A549 (cell line): Measurements from ENCODE around the gene FGF23. TPM values are rescaled to one million over a fixed set of nuclear protein-coding genes. Genes with fewer than 3 reads are reported as not detected.

Experiments used
- ATAC-seq, 2 experiments: fragments of 200-7000 bp in 1 of 2; fragments of >200 bp in 1 of 2; cut with Nextera tagmentation in 1 of 2; cut with Tn5 transposase in 1 of 2; 3 replicates each; pipeline versions ENCODE4 v1.8.0 to v1.9.1; 2018 to 2020; ENCODE audit warnings: mild to moderate bottlenecking in 1 of 2, moderate library complexity in 1 of 2
- CTCF ChIA-PET: fragments of 300-600 bp; sonication (Branson Sonifier 250); formaldehyde crosslinking; extraction: SDS; loops from one replicate; lab custom pipeline; 2021; ENCODE audit warnings: antibody characterized with exemption, inconsistent platforms; lab: Yijun Ruan, JAX
- POLR2A ChIA-PET: fragments of 350-600 bp; formaldehyde crosslinking; extraction: SDS; loops from one replicate; lab custom pipeline; 2021; ENCODE audit warnings: antibody characterized with exemption, inconsistent platforms; lab: Yijun Ruan, JAX
- DNase-seq, 2 experiments: peaks; one replicate each; pipeline versions ENCODE4 v3.0.0 to v3.0.0-alpha.2; 2011 to 2016; ENCODE audit warnings: low read depth in 1 of 2, low spot score in 1 of 2
- FAIRE-seq: peaks from 2 replicates; lab custom pipeline; 2011; peaks lifted over from hg19 to GRCh38; lab: Jason Lieb, UNC
- H3K27ac ChIP-seq, 2 experiments: fragments of >200 bp; sonication (Bioruptor Twin); formaldehyde crosslinking; 3 replicates each; pipeline ENCODE4 v1.5.1; 2016 to 2017
- H3K4me1 ChIP-seq: fragments of >200 bp; sonication (Bioruptor Twin); formaldehyde crosslinking; 3 replicates; pipeline ENCODE4 v1.6.1; 2016
- H3K4me2 ChIP-seq: fragments of >200 bp; sonication (Bioruptor Twin); formaldehyde crosslinking; 3 replicates; pipeline ENCODE4 v1.6.1; 2016
- H3K4me3 ChIP-seq: fragments of >200 bp; sonication (Bioruptor Twin); formaldehyde crosslinking; 3 replicates; pipeline ENCODE4 v1.5.1; 2016
- H3K9me3 ChIP-seq: fragments of >200 bp; sonication (Bioruptor Twin); formaldehyde crosslinking; 3 replicates; pipeline ENCODE4 v1.6.1; 2016
- CBX2 ChIP-seq: fragments of 200-600 bp; sonication (generic); IDR thresholded peaks from 2 replicates; pipeline ENCODE4 v1.6.1; 2016; ENCODE audit warnings: low read depth, mild to moderate bottlenecking, borderline replicate concordance
- CHD4 ChIP-seq: fragments of 200-600 bp; sonication (generic); IDR thresholded peaks from 2 replicates; pipeline ENCODE4 v1.6.1; 2016; ENCODE audit warnings: antibody characterized with exemption, mild to moderate bottlenecking, borderline replicate concordance
- CTCF ChIP-seq: fragments of >200 bp; sonication (Bioruptor Twin); formaldehyde crosslinking; IDR thresholded peaks from 3 replicates; pipeline ENCODE4 v1.5.1; 2016
- ELK1 ChIP-seq: fragments of 150-350 bp; IDR thresholded peaks from 2 replicates; pipeline ENCODE4 v1.6.1; 2014; ENCODE audit warnings: low read depth, mild to moderate bottlenecking, low read length
- EP300 ChIP-seq, 2 experiments: fragments of >200 bp; sonication (Bioruptor Twin); formaldehyde crosslinking; IDR thresholded peaks; 2 replicates in 1 of 2; 3 replicates in 1 of 2; pipeline ENCODE4 v1.6.1; 2016 to 2017
- ESRRA ChIP-seq: fragments of 150-350 bp; IDR thresholded peaks from 2 replicates; pipeline ENCODE4 v1.6.1; 2014; ENCODE audit warnings: mild to moderate bottlenecking, low read length, borderline replicate concordance
- FOXS1 ChIP-seq: fragments of 250-450 bp; sonication (Bioruptor Pico); IDR thresholded peaks from 2 replicates; pipeline ENCODE4 v1.5.0; 2020; ENCODE audit warnings: mild to moderate bottlenecking, moderate library complexity
- HEYL ChIP-seq: fragments of 250-450 bp; sonication (Bioruptor Pico); IDR thresholded peaks from 2 replicates; pipeline ENCODE4 v1.8.0; 2021; ENCODE audit warnings: mild to moderate bottlenecking, moderate library complexity
- HOXA7 ChIP-seq: fragments of 250-450 bp; sonication (Bioruptor Pico); IDR thresholded peaks from 2 replicates; pipeline ENCODE4 v1.5.0; 2020; ENCODE audit warnings: mild to moderate bottlenecking, moderate library complexity
- HOXB13 ChIP-seq: fragments of 250-450 bp; sonication (Bioruptor Pico); IDR thresholded peaks from 2 replicates; pipeline ENCODE4 v1.5.0; 2020; ENCODE audit warnings: low read depth, mild to moderate bottlenecking, moderate library complexity
- HOXB5 ChIP-seq: fragments of 250-450 bp; sonication (Bioruptor Pico); IDR thresholded peaks from 2 replicates; pipeline ENCODE4 v1.5.0; 2020; ENCODE audit warnings: mild to moderate bottlenecking, moderate library complexity
- KDM1A ChIP-seq: fragments of 200-600 bp; sonication (generic); IDR thresholded peaks from 2 replicates; pipeline ENCODE4 v1.6.1; 2016; ENCODE audit warnings: low read depth, mild to moderate bottlenecking
- KDM5A ChIP-seq: fragments of 200-600 bp; sonication (generic); IDR thresholded peaks from 2 replicates; pipeline ENCODE4 v1.6.1; 2016; ENCODE audit warnings: antibody characterized with exemption, mild to moderate bottlenecking
- NFE2L2 ChIP-seq: fragments of 150-350 bp; conservative IDR thresholded peaks from 2 replicates; pipeline ENCODE4 v1.6.1; 2014; ENCODE audit warnings: low read length
- NR3C1 ChIP-seq: fragments of >200 bp; sonication (Bioruptor Twin); formaldehyde crosslinking; IDR thresholded peaks from 3 replicates; pipeline ENCODE4 v1.6.1; 2017
- PHF8 ChIP-seq: fragments of 200-600 bp; sonication (generic); IDR thresholded peaks from 2 replicates; pipeline ENCODE4 v1.6.1; 2016; ENCODE audit warnings: low read depth, mild to moderate bottlenecking, antibody characterized with exemption, moderate library complexity, borderline replicate concordance
- POLR2A ChIP-seq: IDR thresholded peaks from 2 replicates; pipeline ENCODE4 v1.6.1; 2012; ENCODE audit warnings: mild to moderate bottlenecking, low read length
- RARB ChIP-seq: fragments of 250-450 bp; sonication (Bioruptor Pico); IDR thresholded peaks from 2 replicates; pipeline ENCODE4 v1.8.0; 2021; ENCODE audit warnings: mild to moderate bottlenecking, moderate library complexity
- SMC3 ChIP-seq: fragments of >200 bp; sonication (Bioruptor Twin); formaldehyde crosslinking; IDR thresholded peaks from 3 replicates; pipeline ENCODE4 v1.6.1; 2018; ENCODE audit warnings: inconsistent platforms
- TP53 ChIP-seq: fragments of 250-450 bp; sonication (Bioruptor Pico); IDR thresholded peaks from 2 replicates; pipeline ENCODE4 v1.5.0; 2021; ENCODE audit warnings: mild to moderate bottlenecking, moderate library complexity
- USF2 ChIP-seq: fragments of 450-650 bp; IDR thresholded peaks from 2 replicates; pipeline ENCODE4 v1.6.1; 2014; ENCODE audit warnings: antibody characterized with exemption
- ZC3H11A ChIP-seq: fragments of 450-650 bp; IDR thresholded peaks from 2 replicates; pipeline ENCODE4 v1.6.1; 2014; ENCODE audit warnings: antibody characterized with exemption, mild to moderate bottlenecking
- ZFP36 ChIP-seq: fragments of 450-650 bp; IDR thresholded peaks from 2 replicates; pipeline ENCODE4 v1.6.1; 2014; ENCODE audit warnings: borderline replicate concordance; ENCODE audit not compliant: partially characterized antibody
- ZSCAN20 ChIP-seq: fragments of 250-450 bp; sonication (Bioruptor Pico); IDR thresholded peaks from 2 replicates; pipeline ENCODE4 v1.8.0; 2022; ENCODE audit warnings: mild to moderate bottlenecking, moderate library complexity
- WGBS: methylation state at CpG from one replicate; pipeline ENCODE4 v1.1.6; 2017; ENCODE audit errors: missing lambda C conversion rate; 5-methylcytosine and 5-hydroxymethylcytosine counted together
- polyA plus RNA-seq, 4 experiments: library from polyadenylated mRNA; depleted of rRNA in 3 of 4; stranded (reverse); fragments of >200 nt; fragmentation: RNase III in 1 of 4; extraction: RNeasy Plus Mini Kit Qiagen cat#74134 plus additional on column Dnase treatment in 1 of 4; gene quantifications; 2 replicates in 3 of 4; 3 replicates in 1 of 4; pipeline ENCODE4 v1.2.3, GENCODE V29; 2011 to 2017
- TF ChIP-seq, protein P1 (sequence below): IDR thresholded peaks from 2 replicates; pipeline ENCODE4 v1.6.1; 2012; ENCODE audit warnings: low read depth, borderline replicate concordance

The FGF23 gene
- polyA plus RNA-seq, 2 of the 4 experiments (the other 2 are of a cell fraction) = not detected

- POLR2A ChIA-PET = interaction anchor here (0.7 kb wide), 1 partner anchor 422 kb away, joined by 7 read pairs; no protein-coding TSS in a partner anchor
- peaks cover 13% of the 10 kb centered on the region for H3K4me1 ChIP-seq
- DNase-seq = no peak
- no peak overlapping the region for H3K27ac ChIP-seq
- no peaks in the 10 kb centered on the region for H3K9me3 ChIP-seq
- no peak overlapping the region for H3K4me3 ChIP-seq
- FAIRE-seq = no peak
- H3K4me2 ChIP-seq = no peak overlapping the region
- CTCF ChIA-PET = interaction anchor here (0.6 kb wide), 1 partner anchor 1742 kb away, joined by 5 read pairs; no protein-coding TSS in a partner anchor
- no peak for TF ChIP-seq NFE2L2
- TF ChIP-seq ZSCAN20 (CRISPR knock-in tag) = no peak
- TF ChIP-seq, protein P1, sequence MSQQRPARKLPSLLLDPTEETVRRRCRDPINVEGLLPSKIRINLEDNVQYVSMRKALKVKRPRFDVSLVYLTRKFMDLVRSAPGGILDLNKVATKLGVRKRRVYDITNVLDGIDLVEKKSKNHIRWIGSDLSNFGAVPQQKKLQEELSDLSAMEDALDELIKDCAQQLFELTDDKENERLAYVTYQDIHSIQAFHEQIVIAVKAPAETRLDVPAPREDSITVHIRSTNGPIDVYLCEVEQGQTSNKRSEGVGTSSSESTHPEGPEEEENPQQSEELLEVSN = no peak
- TF ChIP-seq EP300 (IDR thresholded peaks at IDR 0.05) = no peak
- TF ChIP-seq ZFP36 = no peak
- no peak for TF ChIP-seq PHF8
- TF ChIP-seq HOXA7 (CRISPR knock-in tag) = no peak
- TF ChIP-seq ESRRA = no peak
- TF ChIP-seq CBX2 = no peak
- TF ChIP-seq HOXB13 = no peak
- no peak for TF ChIP-seq ELK1
- TF ChIP-seq NR3C1 = no peak
- TF ChIP-seq ZC3H11A = no peak
- no peak for TF ChIP-seq USF2
- TF ChIP-seq POLR2A = no peak
- no peak for TF ChIP-seq RARB (CRISPR knock-in tag)
- no peak for TF ChIP-seq KDM1A
- no peak for TF ChIP-seq HEYL (CRISPR knock-in tag)
- no peak for TF ChIP-seq HOXB5 (CRISPR knock-in tag)
- 95% methylated on average over 3 of the region's 3 CpGs for WGBS
- ATAC-seq = no peak
These were observed 53.5 kb downstream of the FGF23 start for GRCh38 chr12:4325966-4326365.

GRCh38 chr12:4324366-4324765 lies 55.1 kb downstream of the FGF23 start:
- CTCF ChIA-PET = interaction anchor here (0.7 kb wide), 1 partner anchor 319 kb away, joined by 3 read pairs; no protein-coding TSS in a partner anchor
- Histone ChIP-seq H3K4me3 (no peak overlapping the region), H3K27ac (no peak overlapping the region), H3K9me3 (no peaks in the 10 kb centered on the region), H3K4me1 (peaks cover 13% of the 10 kb centered on the region), H3K4me2 (no peak overlapping the region)
- DNase-seq (no peak), FAIRE-seq (no peak), ATAC-seq (no peak)
- 98% methylated on average over 27 of the region's 28 CpGs for WGBS
- POLR2A ChIA-PET = interaction anchor here (0.6 to 0.7 kb wide), 2 partner anchors 325 to 496 kb away, joined by 4 to 6 read pairs; no protein-coding TSS in a partner anchor
- no peak for TF ChIP-seq USF2
- no peak for TF ChIP-seq KDM5A
- no peak for TF ChIP-seq CTCF
- TF ChIP-seq ELK1 = no peak
- TF ChIP-seq CHD4 = no peak
- no peak for TF ChIP-seq TP53 (CRISPR knock-in tag)
- no peak for TF ChIP-seq SMC3
- TF ChIP-seq KDM1A = no peak
- TF ChIP-seq CBX2 = no peak
- TF ChIP-seq FOXS1 (CRISPR knock-in tag) = no peak
- TF ChIP-seq, all 56 proteins: peak for 0
